Stomach (tissue), 4 donors: ENCODE measurements around the gene BID.

Source experiments
- EP300 ChIP-seq: sonication (generic); formaldehyde crosslinking; IDR thresholded peaks from one replicate; pipeline ENCODE4 v1.6.1; 2017; ENCODE audit warnings: antibody characterized with exemption
- POLR2A ChIP-seq, 4 donors: fragments of 450-650 bp; IDR thresholded peaks; one replicate each; pipeline ENCODE4 v1.6.1; 2016; ENCODE audit warnings: antibody characterized with exemption in 4 of 4, control low read depth in 2 of 4, mild to moderate bottlenecking in 1 of 4, moderate library complexity in 1 of 4
- POLR2AphosphoS5 ChIP-seq, 3 donors: sonication (generic); formaldehyde crosslinking; IDR thresholded peaks; one replicate each; pipeline ENCODE4 v1.6.1; 2016; ENCODE audit warnings: antibody characterized with exemption in 3 of 3
- TF ChIP-seq, protein P1 (sequence below), 7 experiments: fragments of 450-650 bp in 4 of 7; fragments of 200-600 bp in 3 of 7; sonication (generic) in 3 of 7; IDR thresholded peaks; one replicate each; pipeline ENCODE4 v1.5.1; 2016 to 2019; ENCODE audit warnings: antibody characterized with exemption in 7 of 7, control low read depth in 2 of 7, mild to moderate bottlenecking in 1 of 7

DNA sequence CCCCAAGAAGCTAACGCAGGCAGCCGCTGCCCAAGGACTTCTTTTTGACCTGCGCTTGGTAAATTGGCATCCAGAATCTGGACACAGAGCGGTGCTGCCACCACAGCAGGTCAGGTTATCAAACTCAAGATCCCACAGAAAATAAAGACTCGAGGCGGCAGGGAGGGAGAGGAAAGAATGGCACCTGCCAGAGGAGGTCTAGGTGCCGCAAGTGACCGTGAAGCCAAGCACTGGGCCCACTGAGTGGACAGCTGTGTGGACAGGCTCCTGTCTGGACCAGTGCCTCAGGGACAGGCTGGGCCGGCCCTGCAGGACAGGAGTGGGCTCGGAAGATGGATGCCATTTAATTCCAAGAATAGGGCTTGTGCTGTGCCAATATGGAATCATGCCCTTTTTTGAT lies 27.4 kb downstream of the BID start:
- TF ChIP-seq, protein P1, sequence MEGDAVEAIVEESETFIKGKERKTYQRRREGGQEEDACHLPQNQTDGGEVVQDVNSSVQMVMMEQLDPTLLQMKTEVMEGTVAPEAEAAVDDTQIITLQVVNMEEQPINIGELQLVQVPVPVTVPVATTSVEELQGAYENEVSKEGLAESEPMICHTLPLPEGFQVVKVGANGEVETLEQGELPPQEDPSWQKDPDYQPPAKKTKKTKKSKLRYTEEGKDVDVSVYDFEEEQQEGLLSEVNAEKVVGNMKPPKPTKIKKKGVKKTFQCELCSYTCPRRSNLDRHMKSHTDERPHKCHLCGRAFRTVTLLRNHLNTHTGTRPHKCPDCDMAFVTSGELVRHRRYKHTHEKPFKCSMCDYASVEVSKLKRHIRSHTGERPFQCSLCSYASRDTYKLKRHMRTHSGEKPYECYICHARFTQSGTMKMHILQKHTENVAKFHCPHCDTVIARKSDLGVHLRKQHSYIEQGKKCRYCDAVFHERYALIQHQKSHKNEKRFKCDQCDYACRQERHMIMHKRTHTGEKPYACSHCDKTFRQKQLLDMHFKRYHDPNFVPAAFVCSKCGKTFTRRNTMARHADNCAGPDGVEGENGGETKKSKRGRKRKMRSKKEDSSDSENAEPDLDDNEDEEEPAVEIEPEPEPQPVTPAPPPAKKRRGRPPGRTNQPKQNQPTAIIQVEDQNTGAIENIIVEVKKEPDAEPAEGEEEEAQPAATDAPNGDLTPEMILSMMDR (IDR thresholded peaks at IDR 0.05) = no peak
- no peak for TF ChIP-seq POLR2AphosphoS5 (IDR thresholded peaks at IDR 0.05)
- no peak for TF ChIP-seq POLR2A (IDR thresholded peaks at IDR 0.05)
- no peak for TF ChIP-seq EP300
